GM10847 (cell line): ENCODE measurements around the gene IMMP2L.

Experiments used
- POLR2A ChIP-seq: IDR thresholded peaks from 2 replicates; pipeline ENCODE4 v1.6.1; 2011; ENCODE audit not compliant: insufficient read length; ENCODE audit errors: extremely low read depth

Gene IMMP2L

GRCh38 chr7:111113263-111114017 lies 448.9 kb downstream of the IMMP2L start:
- TF ChIP-seq POLR2A: no peak

- TF ChIP-seq POLR2A: no peak
These were observed 449.9 kb downstream of the IMMP2L start for GRCh38 chr7:111112439-111112838.

GRCh38 chr7:111108496-111108895 lies 453.8 kb downstream of the IMMP2L start:
- no peak for TF ChIP-seq POLR2A

GRCh38 chr7:111108000-111108399 lies 454.3 kb downstream of the IMMP2L start:
- TF ChIP-seq POLR2A: no peak

- TF ChIP-seq POLR2A: no peak
These were observed 454.7 kb downstream of the IMMP2L start for GRCh38 chr7:111107579-111107978.

- TF ChIP-seq POLR2A: no peak
These were observed 457.0 kb downstream of the IMMP2L start for GRCh38 chr7:111105269-111105668.

- TF ChIP-seq POLR2A: no peak
These were observed 457.6 kb downstream of the IMMP2L start for GRCh38 chr7:111104710-111105109.

GRCh38 chr7:111103678-111104274 lies 458.5 kb downstream of the IMMP2L start:
- no peak for TF ChIP-seq POLR2A

- TF ChIP-seq POLR2A: no peak
These were observed 459.2 kb downstream of the IMMP2L start for GRCh38 chr7:111103136-111103535.

- no peak for TF ChIP-seq POLR2A
These were observed 460.2 kb downstream of the IMMP2L start for GRCh38 chr7:111101856-111102646.

- no peak for TF ChIP-seq POLR2A
These were observed 463.4 kb downstream of the IMMP2L start for GRCh38 chr7:111098926-111099250.

GRCh38 chr7:111098011-111098925 lies 464.0 kb downstream of the IMMP2L start:
- no peak for TF ChIP-seq POLR2A

GRCh38 chr7:111096997-111097396 lies 465.3 kb downstream of the IMMP2L start:
- TF ChIP-seq POLR2A: no peak

- no peak for TF ChIP-seq POLR2A
These were observed 467.9 kb downstream of the IMMP2L start for GRCh38 chr7:111094419-111094818.

GRCh38 chr7:111093496-111093895 lies 468.8 kb downstream of the IMMP2L start:
- no peak for TF ChIP-seq POLR2A
